Left hindlimb (tissue), 1 donor: ENCODE results near the gene MTHFD1L.
A peak's percentile ranks its signal among the peaks of the same experiment; 100 is the strongest.
"Not testable (repeated sequence)": the region's sequence is repeated elsewhere in the genome, so short reads cannot be mapped to it uniquely, and the experiment has no call there.

Source experiments
- DNase-seq: peaks from one replicate; pipeline ENCODE4 v3.0.0-alpha.2; 2018

The MTHFD1L gene

GRCh38 chr6:151101161-151101815, 235.8 kb downstream of the MTHFD1L start:
- no peak for DNase-seq

- DNase-seq, result no peak
Observed at GRCh38 chr6:151101816-151102694, 236.6 kb downstream of the MTHFD1L start.

- no peak for DNase-seq
Observed at GRCh38 chr6:151103266-151103665, 237.8 kb downstream of the MTHFD1L start.

DNA sequence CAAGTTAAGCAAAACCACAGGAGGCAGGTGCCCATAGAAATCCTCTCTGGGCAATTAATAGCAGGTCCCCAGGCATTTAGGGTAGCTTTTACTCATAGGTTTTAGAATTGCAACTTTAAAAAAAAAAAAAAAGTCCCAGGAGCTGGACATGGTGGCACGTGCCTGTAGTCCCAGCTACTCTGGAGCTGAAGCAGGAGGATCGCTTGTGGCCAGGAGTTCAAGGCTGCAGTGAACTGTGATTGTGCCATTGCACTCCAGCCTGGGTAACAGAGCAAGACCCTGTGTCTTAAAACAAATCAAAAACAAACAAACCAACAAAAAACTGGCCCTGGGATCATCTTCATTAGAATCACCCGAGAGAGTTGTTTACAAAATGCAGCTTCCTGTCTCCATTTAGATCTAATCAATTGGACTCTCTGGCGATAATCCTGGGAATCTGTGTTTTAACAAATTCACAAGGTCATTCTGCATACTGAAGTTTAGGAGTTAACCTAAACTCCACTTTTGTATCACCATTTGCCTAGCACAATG, 242.5 kb downstream of the MTHFD1L start:
- no peak for DNase-seq

- DNase-seq, result no peak
Observed at GRCh38 chr6:151108548-151108947, 243.0 kb downstream of the MTHFD1L start.

DNA sequence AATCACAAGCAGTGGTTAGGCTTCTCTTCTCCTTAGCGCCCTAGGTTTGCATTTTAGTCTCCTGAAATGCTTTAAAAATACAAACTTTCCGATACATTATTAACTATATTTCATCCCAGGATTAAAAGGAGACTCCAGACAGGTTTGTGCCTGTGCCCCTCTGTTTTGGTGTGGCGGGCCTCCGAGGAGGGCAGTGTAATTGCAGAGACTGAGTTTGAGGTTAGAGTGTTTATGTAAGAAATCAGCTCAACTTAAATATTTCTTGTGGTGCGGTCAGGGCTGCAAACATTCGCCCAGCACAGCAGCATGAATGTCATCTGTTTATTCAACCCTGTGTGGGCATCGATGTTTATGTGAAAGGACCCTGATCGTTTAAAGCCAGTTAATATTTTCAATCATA, 243.9 kb downstream of the MTHFD1L start:
- DNase-seq, result peak; percentile 37

DNA sequence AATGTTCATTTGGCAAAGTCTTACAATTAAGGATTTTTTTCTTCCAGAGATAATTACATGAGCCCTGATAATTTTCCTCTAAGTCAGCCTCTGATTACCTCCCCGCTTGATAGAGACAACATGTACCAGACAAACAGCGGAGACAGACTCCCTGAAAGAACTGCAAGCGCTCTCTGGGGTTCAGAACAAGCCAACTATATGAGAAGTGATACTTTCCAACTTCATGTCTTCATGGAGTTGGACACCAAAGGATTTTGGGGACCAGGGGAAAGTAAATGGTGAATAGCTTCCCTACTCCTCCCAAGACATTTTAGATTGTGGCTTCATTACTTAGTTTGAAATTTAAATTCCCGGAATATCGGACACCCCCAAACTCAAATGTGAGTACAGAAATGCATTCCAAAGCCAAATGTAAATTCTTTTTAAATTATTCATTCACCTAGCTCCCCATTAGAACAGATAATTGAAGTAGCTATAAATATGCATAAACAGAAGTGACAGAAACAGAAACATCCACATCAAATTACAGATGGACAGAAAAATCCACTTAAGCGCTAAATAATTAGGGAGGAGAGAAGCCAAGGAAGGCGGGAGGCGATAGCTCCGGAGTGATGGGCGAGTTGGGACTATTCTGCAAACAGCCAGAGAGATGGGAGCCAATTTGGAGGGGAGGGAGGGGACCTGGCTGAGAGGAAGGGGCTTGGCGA, 244.5 kb downstream of the MTHFD1L start:
- no peak for DNase-seq

- no peak for DNase-seq
Observed at GRCh38 chr6:151110576-151110905, 245.0 kb downstream of the MTHFD1L start.

GRCh38 chr6:151111670-151112069, 246.2 kb downstream of the MTHFD1L start:
- no peak for DNase-seq

DNA sequence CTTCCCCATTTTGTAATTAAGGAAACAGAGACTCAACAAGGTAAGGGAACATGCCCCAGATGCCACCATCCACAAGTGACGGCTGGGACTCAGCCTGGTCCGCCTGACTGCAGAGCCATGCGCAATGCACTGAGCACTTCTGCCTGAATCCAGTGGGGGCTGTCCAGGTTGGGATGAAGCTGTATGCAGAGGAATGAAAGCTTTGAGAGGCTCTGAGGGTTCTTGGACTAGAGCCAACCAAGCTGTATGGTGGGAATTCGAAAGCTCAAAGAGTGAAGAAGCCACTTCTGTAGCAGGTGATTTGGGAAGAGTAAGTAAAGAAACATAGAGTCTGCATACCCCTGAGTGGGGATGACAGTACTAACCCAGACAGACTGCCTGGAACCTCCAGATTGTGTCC, 246.6 kb downstream of the MTHFD1L start:
- no peak for DNase-seq

- DNase-seq, result not testable (repeated sequence)
Observed at GRCh38 chr6:151112884-151113283, 247.4 kb downstream of the MTHFD1L start.

DNA sequence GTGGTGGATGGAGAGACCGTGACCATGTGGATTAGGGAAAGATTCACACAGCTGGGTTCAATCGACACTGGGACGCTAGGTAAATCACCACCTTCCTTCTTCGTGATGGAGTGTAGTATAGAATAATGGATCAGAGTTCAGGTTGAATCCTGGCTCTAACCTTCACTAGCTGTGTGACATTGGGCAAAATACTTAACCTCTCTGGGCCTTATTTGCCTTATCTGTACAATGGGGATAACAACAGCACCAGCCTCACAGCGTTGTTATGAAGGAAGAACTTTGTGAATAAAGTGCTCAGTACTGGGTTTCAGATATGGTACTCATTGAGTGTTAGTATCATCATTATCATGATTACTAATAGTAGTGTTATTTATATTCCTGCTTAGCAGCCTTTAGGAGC, 248.1 kb downstream of the MTHFD1L start:
- no peak for DNase-seq

DNA sequence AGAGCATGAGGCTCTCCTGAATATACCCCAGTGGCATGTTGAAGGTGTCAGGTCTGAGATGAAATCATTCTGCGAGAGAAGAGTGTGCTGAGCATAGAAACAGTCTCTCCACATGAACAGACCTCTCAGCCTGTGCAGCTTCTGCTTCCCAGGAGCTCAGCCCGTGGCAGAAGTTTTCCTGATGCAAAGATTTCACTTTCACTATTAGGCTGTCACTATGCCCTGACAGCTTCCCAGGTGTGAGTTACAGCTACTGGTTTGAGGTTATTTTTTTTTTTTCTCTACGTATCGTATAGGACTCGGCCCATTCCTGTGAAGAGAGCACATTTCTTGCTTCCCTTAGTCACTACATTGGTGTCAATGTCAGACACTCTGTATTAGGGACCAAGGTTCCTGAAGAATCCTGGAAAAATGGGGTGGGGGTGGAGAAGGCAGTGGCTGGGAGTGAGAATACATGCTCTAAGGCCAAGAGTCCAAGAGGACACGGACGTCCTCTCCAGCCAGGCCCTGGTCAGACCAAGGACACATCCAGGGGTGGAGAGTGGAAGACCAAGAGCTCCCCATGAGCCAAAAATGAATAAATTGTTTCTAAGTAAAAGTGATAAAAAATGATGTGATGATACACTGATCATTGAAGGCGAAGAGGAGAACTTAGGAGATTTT, 253.1 kb downstream of the MTHFD1L start:
- DNase-seq, result no peak

GRCh38 chr6:151119823-151120524, 254.5 kb downstream of the MTHFD1L start:
- DNase-seq, result no peak

- DNase-seq, result no peak
Observed at GRCh38 chr6:151121900-151122299, 256.4 kb downstream of the MTHFD1L start.

- not testable (repeated sequence) for DNase-seq
Observed at GRCh38 chr6:151123641-151124040, 258.1 kb downstream of the MTHFD1L start.

GRCh38 chr6:151125242-151125641, 259.7 kb downstream of the MTHFD1L start:
- DNase-seq, result not testable (repeated sequence)

DNA sequence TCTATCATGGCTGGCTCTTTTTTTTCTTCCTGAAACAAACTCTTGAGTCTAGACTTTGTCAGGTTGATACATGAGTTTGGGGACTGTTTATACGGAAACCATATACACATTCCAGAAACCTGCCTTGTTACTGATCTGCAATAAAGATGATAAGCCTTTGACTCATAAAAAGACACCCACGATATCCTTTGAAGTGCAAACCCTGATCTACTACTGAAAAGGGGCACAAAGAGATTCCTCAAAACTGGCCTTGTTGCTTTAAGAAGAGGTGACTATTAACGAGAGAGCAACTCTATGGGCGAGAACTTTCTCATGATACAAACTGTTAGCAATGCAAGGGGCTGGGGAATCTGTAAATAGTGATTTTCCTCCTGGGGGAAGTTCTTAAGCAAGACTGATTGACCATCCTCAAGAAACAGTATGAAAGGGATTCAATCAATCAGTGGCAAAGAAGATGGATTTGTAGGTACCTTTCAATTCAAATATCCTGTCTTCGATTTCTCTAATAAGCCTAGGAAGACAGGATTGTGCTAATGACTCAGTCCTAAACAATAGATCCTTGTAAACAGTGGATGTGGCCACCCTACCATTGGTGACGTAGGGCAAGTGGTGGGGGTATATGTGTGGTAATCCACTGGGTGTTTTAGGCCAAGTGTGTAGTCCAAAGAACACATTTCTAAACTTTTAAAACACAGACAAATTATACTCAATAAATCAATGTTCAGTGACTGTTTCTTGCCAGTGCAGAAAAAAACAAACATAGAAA, 260.3 kb downstream of the MTHFD1L start:
- DNase-seq, result not testable (repeated sequence)

DNA sequence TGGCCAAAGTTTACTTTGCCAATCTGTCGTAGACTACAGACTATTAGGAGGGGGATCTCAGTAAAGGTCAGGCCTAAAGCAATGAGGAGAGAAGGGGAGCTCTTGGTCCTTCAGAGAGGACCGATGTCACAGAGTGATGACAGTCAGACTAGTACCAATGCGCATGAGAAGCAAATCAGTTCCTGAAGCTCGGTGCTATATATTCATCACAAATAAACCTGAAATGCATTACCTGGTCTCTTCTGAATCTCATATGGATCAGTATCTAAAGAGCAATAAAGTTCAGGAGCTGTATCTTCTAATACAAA, 260.9 kb downstream of the MTHFD1L start:
- not testable (repeated sequence) for DNase-seq

DNA sequence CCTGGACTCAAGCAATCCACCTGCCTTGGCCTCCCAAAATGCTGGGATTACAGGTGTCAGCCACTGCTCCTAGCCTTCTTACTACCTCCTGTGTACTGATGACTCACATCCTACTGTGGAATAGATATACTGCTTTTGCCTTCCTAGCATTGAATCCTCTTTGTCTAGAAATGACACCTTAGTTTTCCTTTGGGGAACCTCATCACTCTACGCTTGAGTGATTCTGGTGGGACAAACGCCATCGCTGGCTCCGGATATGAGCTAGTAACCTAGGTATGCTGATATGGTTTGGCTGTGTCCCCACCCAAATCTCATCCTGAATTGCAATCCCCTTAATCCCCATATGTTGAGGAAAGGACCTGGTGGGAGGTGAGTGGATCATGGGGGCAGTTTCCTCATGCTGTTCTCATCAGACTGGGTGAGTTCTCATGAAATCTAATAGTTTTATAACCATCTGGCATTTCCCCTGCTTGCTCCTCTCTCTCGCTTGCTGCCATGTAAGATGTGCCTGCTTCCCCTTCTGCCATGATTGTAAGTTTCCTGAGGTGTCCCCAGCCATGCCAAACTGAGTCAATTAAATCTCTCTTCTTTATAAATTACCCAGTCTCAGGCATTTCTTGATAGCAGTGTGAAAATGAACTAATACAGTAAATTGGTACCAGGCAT, 261.8 kb downstream of the MTHFD1L start:
- not testable (repeated sequence) for DNase-seq

- DNase-seq, result no peak
Observed at GRCh38 chr6:151128763-151129370, 263.4 kb downstream of the MTHFD1L start.
